A673 (cell line): ENCODE measurements around the gene ULK4.

Source experiments
- CTCF ChIP-seq: fragments of 300-800, 200-600 bp; sonication (generic); conservative IDR thresholded peaks from 2 replicates; pipeline ENCODE4 v1.5.1; 2017; ENCODE audit warnings: low read depth, mild to moderate bottlenecking, antibody characterized with exemption, low read length, moderate library complexity, mixed read lengths
- EZH2 ChIP-seq: fragments of 200-600 bp; sonication (generic); IDR thresholded peaks from 2 replicates; pipeline ENCODE4 v1.6.1; 2017; ENCODE audit warnings: borderline replicate concordance, low read depth, mild to moderate bottlenecking, mixed read lengths, antibody characterized with exemption, low read length; ENCODE audit not compliant: poor library complexity, severe bottlenecking

- TF ChIP-seq CTCF (no peak), EZH2 (no peak)
Observed at GRCh38 chr3:41329881-41330280, 632.0 kb downstream of the ULK4 start.
